ENCODE results near the gene RPS6KA1.

Gene RPS6KA1

DNA sequence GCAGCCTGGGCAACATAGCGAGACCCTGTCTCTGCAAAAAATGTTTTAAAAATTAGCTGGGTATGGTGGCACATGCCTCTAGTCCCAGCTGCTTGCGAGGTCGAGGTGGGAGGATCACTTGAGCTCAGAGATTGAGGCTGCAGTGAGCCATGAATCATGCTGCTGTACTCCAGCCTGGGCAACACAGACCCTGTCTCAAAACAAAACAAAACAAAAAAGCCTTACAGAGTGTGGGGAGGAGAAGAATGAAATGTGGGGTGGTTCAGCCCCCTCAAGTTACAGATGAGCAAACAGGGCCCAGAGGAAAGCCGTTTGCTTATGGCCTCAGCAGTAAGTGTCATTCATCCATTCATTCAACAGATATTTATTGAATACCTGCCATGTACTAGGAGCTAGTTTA lies 40.7 kb downstream of the RPS6KA1 start:
- Histone ChIP-seq H3K9me3 (ENCODE audit: insufficient read depth, low read length) (no peaks in the 10 kb centered on the region), H3K27me3 (ENCODE audit: insufficient read depth, insufficient read length) (no peaks in the 10 kb centered on the region), H3K9ac (ENCODE audit: insufficient read length, low read depth) (no peak overlapping the region), H3K36me3 (ENCODE audit: insufficient read depth, insufficient read length, low read length) (peaks cover 62% of the 10 kb centered on the region), H3K4me3 (ENCODE audit: insufficient read length, low read depth) (no peak overlapping the region), H3K4me1 (ENCODE audit: insufficient read depth, insufficient read length) (no peaks in the 10 kb centered on the region)
- TF ChIP-seq SUZ12 (IDR thresholded peaks at IDR 0.05; ENCODE audit: extremely low read depth, insufficient read depth, insufficient read length) (no peak), ZNF274 (IDR thresholded peaks at IDR 0.05; ENCODE audit: low read depth, low read length) (no peak), YY1 (IDR thresholded peaks at IDR 0.05; ENCODE audit: insufficient read depth, insufficient read length) (no peak)
- DNase-seq (ENCODE audit: low read depth, low spot score), result no peak

DNA sequence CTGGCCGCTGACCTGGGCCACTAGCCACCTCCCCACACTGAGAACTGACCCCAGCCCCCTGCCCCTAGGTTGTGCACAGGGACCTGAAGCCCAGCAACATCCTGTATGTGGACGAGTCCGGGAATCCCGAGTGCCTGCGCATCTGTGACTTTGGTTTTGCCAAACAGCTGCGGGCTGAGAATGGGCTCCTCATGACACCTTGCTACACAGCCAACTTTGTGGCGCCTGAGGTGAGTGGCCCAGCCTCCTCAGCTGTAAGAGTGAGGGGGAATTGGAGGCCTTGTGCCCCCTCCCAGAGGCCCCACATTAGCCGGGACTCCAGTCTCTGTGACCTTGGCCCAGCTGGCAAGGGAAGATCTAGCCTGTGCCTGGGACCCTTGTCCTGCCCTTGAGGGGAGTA lies 41.8 kb downstream of the RPS6KA1 start:
- no peak for TF ChIP-seq SUZ12 (IDR thresholded peaks at IDR 0.05; ENCODE audit: extremely low read depth, insufficient read depth, insufficient read length)
- no peak for TF ChIP-seq YY1 (IDR thresholded peaks at IDR 0.05; ENCODE audit: insufficient read depth, insufficient read length)
- TF ChIP-seq ZNF274 (IDR thresholded peaks at IDR 0.05; ENCODE audit: low read depth, low read length), result no peak
- no peak overlapping the region for H3K9ac ChIP-seq (ENCODE audit: insufficient read length, low read depth)
- DNase-seq (ENCODE audit: low read depth, low spot score), result no peak
- H3K27me3 ChIP-seq (ENCODE audit: insufficient read depth, insufficient read length), result no peaks in the 10 kb centered on the region
- H3K4me1 ChIP-seq (ENCODE audit: insufficient read depth, insufficient read length), result no peaks in the 10 kb centered on the region
- H3K4me3 ChIP-seq (ENCODE audit: insufficient read length, low read depth), result no peak overlapping the region
- no peaks in the 10 kb centered on the region for H3K9me3 ChIP-seq (ENCODE audit: insufficient read depth, low read length)
- peaks cover 65% of the 10 kb centered on the region for H3K36me3 ChIP-seq (ENCODE audit: insufficient read depth, insufficient read length, low read length)

DNA sequence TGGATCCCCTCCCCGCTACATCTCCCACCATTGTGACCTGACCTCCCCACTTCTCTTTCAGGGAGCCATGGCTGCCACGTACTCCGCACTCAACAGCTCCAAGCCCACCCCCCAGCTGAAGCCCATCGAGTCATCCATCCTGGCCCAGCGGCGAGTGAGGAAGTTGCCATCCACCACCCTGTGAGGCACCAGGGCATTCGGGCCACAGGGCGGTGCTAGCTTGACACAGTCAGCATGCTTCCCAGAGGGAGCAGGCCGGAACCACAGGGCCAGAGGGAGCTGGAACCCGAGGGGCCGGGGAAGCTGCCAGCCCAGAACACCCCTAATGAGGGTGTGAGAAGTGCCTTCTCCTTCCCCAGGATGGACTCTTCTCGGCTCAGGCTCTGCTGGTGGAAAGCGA lies 44.5 kb downstream of the RPS6KA1 start:
- H3K9ac ChIP-seq (ENCODE audit: insufficient read length, low read depth), result no peak overlapping the region
- no peak for DNase-seq (ENCODE audit: low read depth, low spot score)
- no peaks in the 10 kb centered on the region for H3K27me3 ChIP-seq (ENCODE audit: insufficient read depth, insufficient read length)
- peaks cover 55% of the 10 kb centered on the region for H3K36me3 ChIP-seq (ENCODE audit: insufficient read depth, insufficient read length, low read length)
- no peaks in the 10 kb centered on the region for H3K9me3 ChIP-seq (ENCODE audit: insufficient read depth, low read length)
- H3K4me3 ChIP-seq (ENCODE audit: insufficient read length, low read depth), result no peak overlapping the region
- no peak for TF ChIP-seq ZNF274 (IDR thresholded peaks at IDR 0.05; ENCODE audit: low read depth, low read length)
- no peak for TF ChIP-seq YY1 (IDR thresholded peaks at IDR 0.05; ENCODE audit: insufficient read depth, insufficient read length)
- no peak for TF ChIP-seq SUZ12 (IDR thresholded peaks at IDR 0.05; ENCODE audit: extremely low read depth, insufficient read depth, insufficient read length)
- no peaks in the 10 kb centered on the region for H3K4me1 ChIP-seq (ENCODE audit: insufficient read depth, insufficient read length)

DNA sequence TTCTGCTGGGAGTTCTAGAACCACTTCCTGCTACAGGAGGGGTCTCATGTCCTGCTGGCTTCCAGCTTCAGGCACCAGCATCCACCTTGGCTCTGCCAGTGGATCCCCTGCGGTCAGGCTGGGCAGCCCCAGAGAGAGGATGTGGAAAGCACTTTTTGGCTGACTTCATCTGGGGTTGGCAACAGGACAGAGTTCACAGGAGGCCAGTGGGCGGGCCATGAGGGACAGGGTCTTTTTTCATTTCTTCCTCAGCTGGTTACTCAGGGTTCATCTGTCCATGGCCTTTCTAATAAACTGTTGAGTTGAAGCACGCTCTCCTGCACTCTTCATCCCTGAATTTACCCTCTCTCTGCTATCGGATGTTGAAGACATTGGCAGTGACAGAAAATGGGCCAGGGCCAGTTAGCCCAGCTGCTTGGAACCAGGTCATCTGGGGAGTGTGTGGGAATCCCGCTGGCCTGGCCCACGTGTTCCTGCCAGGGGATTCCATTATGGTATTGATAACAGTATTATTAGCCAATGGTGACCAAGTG lies 45.2 kb downstream of the RPS6KA1 start:
- Histone ChIP-seq H3K4me3 (ENCODE audit: insufficient read length, low read depth) (no peak overlapping the region), H3K9me3 (ENCODE audit: insufficient read depth, low read length) (no peaks in the 10 kb centered on the region), H3K9ac (ENCODE audit: insufficient read length, low read depth) (no peak overlapping the region), H3K4me1 (ENCODE audit: insufficient read depth, insufficient read length) (no peaks in the 10 kb centered on the region), H3K27me3 (ENCODE audit: insufficient read depth, insufficient read length) (no peaks in the 10 kb centered on the region), H3K36me3 (ENCODE audit: insufficient read depth, insufficient read length, low read length) (peaks cover 48% of the 10 kb centered on the region)
- no peak for TF ChIP-seq SUZ12 (IDR thresholded peaks at IDR 0.05; ENCODE audit: extremely low read depth, insufficient read depth, insufficient read length)
- TF ChIP-seq ZNF274 (IDR thresholded peaks at IDR 0.05; ENCODE audit: low read depth, low read length), result no peak
- no peak for TF ChIP-seq YY1 (IDR thresholded peaks at IDR 0.05; ENCODE audit: insufficient read depth, insufficient read length)
- no peak for DNase-seq (ENCODE audit: low read depth, low spot score)

DNA sequence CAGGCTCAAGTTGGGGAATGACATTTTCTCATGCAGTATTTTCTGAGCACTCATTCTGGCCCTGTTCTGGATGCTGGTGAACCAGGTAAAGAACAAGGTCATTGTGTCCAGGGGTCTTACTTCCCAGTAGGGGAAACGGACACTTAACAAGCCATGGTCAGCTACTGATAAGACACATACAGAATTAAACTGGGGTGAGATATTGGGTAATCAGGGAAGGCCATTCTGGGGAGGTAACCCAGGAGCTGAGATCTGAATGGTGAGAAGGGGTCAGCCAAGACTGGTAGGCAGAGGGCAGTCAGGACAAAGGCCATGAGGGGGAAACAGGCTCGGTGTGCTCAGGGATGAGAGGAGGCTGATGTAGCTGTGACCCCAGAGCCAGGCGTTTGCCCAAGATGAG lies 45.8 kb downstream of the RPS6KA1 start:
- H3K27me3 ChIP-seq (ENCODE audit: insufficient read depth, insufficient read length), result no peaks in the 10 kb centered on the region
- no peaks in the 10 kb centered on the region for H3K9me3 ChIP-seq (ENCODE audit: insufficient read depth, low read length)
- TF ChIP-seq SUZ12 (IDR thresholded peaks at IDR 0.05; ENCODE audit: extremely low read depth, insufficient read depth, insufficient read length) (no peak), YY1 (IDR thresholded peaks at IDR 0.05; ENCODE audit: insufficient read depth, insufficient read length) (no peak), ZNF274 (IDR thresholded peaks at IDR 0.05; ENCODE audit: low read depth, low read length) (no peak)
- H3K4me3 ChIP-seq (ENCODE audit: insufficient read length, low read depth), result no peak overlapping the region
- peaks cover 48% of the 10 kb centered on the region for H3K36me3 ChIP-seq (ENCODE audit: insufficient read depth, insufficient read length, low read length)
- no peak overlapping the region for H3K9ac ChIP-seq (ENCODE audit: insufficient read length, low read depth)
- no peaks in the 10 kb centered on the region for H3K4me1 ChIP-seq (ENCODE audit: insufficient read depth, insufficient read length)
- no peak for DNase-seq (ENCODE audit: low read depth, low spot score)

DNA sequence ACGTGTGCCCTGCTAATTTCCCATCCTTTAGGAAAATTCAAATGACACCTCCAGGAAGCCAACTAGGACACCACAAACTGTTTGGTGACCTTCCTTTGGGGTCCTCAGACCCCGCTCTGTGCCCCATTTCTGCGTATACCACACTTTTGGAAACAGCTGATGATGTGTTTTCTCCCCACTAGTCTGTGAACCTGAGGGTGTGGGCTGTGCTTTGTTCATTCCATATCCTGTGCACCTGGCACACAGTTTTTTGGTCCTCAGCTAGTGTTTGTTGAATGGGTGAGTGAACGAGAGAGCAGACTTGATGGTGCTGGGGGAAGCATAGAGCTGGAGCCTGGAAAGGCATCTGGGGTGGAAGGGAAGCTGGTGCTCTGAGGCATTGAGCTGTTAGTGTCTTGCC lies 48.6 kb downstream of the RPS6KA1 start:
- Histone ChIP-seq H3K9ac (ENCODE audit: insufficient read length, low read depth) (no peak overlapping the region), H3K4me1 (ENCODE audit: insufficient read depth, insufficient read length) (no peaks in the 10 kb centered on the region), H3K9me3 (ENCODE audit: insufficient read depth, low read length) (no peaks in the 10 kb centered on the region), H3K36me3 (ENCODE audit: insufficient read depth, insufficient read length, low read length) (peaks cover 24% of the 10 kb centered on the region), H3K4me3 (ENCODE audit: insufficient read length, low read depth) (no peak overlapping the region), H3K27me3 (ENCODE audit: insufficient read depth, insufficient read length) (no peaks in the 10 kb centered on the region)
- DNase-seq (ENCODE audit: low read depth, low spot score), result no peak
- TF ChIP-seq SUZ12 (IDR thresholded peaks at IDR 0.05; ENCODE audit: extremely low read depth, insufficient read depth, insufficient read length), result no peak
- TF ChIP-seq YY1 (IDR thresholded peaks at IDR 0.05; ENCODE audit: insufficient read depth, insufficient read length), result no peak
- TF ChIP-seq ZNF274 (IDR thresholded peaks at IDR 0.05; ENCODE audit: low read depth, low read length), result no peak

DNA sequence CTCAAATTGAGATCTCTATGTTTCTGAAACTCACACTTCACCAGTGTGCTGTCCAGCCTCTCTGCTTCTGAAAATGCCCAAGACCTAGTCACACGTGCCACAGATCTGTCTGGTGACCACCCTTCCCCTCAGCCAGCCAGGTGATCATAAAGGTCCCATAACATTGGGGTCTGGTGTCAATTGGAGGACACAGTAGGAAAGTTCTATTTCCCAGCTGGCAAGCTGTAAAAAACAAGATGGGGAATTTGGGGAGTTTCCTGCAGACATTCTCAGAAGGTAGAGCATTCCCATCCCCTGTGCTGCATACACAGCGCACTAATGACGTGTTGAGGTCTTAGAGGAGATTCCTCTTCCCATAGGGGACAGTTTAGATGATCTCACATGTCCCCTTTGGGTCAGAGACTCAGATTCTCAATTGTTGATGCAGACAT lies 50.1 kb downstream of the RPS6KA1 start:
- Histone ChIP-seq H3K4me1 (ENCODE audit: insufficient read depth, insufficient read length) (no peaks in the 10 kb centered on the region), H3K36me3 (ENCODE audit: insufficient read depth, insufficient read length, low read length) (peaks cover 10% of the 10 kb centered on the region), H3K27me3 (ENCODE audit: insufficient read depth, insufficient read length) (no peaks in the 10 kb centered on the region), H3K9me3 (ENCODE audit: insufficient read depth, low read length) (no peaks in the 10 kb centered on the region), H3K9ac (ENCODE audit: insufficient read length, low read depth) (no peak overlapping the region), H3K4me3 (ENCODE audit: insufficient read length, low read depth) (no peak overlapping the region)
- DNase-seq (ENCODE audit: low read depth, low spot score), result no peak
- no peak for TF ChIP-seq ZNF274 (IDR thresholded peaks at IDR 0.05; ENCODE audit: low read depth, low read length)
- TF ChIP-seq YY1 (IDR thresholded peaks at IDR 0.05; ENCODE audit: insufficient read depth, insufficient read length), result no peak
- TF ChIP-seq SUZ12 (IDR thresholded peaks at IDR 0.05; ENCODE audit: extremely low read depth, insufficient read depth, insufficient read length), result no peak
